ENCODE results near the gene GLTP.
"Not testable (repeated sequence)": the region's sequence is repeated elsewhere in the genome, so short reads cannot be mapped to it uniquely, and the experiment has no call there.

Gene GLTP, protein sequence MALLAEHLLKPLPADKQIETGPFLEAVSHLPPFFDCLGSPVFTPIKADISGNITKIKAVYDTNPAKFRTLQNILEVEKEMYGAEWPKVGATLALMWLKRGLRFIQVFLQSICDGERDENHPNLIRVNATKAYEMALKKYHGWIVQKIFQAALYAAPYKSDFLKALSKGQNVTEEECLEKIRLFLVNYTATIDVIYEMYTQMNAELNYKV

DNA sequence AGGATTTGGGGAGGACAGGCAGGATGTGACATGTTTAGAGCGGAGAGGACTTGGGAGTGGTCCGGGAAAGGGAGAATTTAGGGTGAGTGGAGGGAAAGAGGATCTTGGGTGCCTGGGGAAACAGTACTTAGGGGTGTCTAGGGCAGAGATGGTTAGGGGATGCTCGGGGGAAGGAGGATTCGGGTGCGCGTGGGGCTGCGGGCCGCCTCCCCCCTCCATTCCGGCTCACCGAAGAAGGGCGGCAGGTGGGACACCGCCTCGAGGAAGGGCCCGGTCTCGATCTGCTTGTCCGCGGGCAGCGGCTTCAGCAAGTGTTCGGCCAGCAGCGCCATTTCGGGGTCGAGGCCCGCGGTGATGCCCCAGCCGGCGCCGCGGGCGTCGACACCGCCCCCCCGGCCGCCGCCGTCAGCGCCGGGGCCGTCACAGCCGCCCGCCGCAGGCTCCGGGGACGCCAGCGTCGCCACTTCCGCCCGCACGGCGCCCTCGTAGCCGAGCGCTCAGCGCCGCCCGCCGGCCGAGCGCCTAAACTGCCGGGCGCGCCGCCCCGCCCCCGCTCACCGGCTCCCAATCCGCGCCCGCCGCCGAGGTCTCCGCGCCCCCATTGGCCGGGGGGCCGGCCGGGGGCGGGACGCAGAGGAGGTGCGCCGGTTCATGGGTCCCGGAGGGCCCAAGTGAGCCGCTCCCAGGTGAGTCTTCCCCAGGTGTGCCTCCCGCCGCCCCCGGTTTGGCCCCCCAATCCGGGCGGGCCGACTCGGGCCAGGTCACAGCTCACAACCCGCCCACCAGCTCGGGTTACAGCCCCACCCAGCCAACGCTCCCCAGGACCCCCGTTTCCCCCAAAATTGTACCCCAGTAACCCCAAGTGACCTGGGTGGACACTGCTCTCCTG is at the start of gene GLTP:
GLTP (minus strand) TSS at position 499 of the 889 bp plus-strand sequence; CDS start at position 332, 167 bp downstream.
- CTCF ChIA-PET: interaction anchor here (0.6 to 1.1 kb wide), 6 partner anchors 23 to 485 kb away, joined by 3 to 7 read pairs (median 4); no protein-coding TSS in a partner anchor
- DNase-seq (ENCODE audit: low spot score): peak; percentile 94
- TF ChIP-seq, protein P1, sequence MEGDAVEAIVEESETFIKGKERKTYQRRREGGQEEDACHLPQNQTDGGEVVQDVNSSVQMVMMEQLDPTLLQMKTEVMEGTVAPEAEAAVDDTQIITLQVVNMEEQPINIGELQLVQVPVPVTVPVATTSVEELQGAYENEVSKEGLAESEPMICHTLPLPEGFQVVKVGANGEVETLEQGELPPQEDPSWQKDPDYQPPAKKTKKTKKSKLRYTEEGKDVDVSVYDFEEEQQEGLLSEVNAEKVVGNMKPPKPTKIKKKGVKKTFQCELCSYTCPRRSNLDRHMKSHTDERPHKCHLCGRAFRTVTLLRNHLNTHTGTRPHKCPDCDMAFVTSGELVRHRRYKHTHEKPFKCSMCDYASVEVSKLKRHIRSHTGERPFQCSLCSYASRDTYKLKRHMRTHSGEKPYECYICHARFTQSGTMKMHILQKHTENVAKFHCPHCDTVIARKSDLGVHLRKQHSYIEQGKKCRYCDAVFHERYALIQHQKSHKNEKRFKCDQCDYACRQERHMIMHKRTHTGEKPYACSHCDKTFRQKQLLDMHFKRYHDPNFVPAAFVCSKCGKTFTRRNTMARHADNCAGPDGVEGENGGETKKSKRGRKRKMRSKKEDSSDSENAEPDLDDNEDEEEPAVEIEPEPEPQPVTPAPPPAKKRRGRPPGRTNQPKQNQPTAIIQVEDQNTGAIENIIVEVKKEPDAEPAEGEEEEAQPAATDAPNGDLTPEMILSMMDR (conservative IDR thresholded peaks at IDR 0.05; ENCODE audit: low read depth): peak; percentile 91
- POLR2A ChIA-PET (ENCODE audit: low non-redundant PET): interaction anchor here (0.6 kb wide), 1 partner anchor 25 kb away, joined by 3 read pairs; no protein-coding TSS in a partner anchor
- H3K27ac ChIP-seq: peak within 1 kb of the TSS; percentile 70

DNA sequence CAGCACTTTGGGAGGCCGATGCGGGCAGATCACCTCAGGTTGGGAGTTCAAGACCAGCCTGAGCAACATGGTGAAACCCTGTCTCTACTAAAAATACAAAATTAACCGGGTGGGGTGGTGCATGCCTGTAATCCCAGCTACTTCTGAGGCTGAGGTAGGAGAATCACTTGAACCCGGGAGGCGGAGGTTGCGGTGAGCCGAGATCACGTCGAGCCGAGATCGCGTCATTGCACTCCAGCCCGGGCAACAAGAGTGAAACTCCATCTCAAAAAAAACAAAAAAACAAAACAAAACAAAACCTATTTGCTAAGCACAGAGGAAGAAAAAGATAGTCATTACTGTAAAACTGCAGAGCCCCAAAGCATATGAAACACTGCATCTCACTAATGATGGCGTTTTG is 49.0 kb upstream of the GLTP start:
- DNase-seq (ENCODE audit: low spot score); POLR2A ChIA-PET (ENCODE audit: low non-redundant PET); H3K27ac ChIP-seq: not testable (repeated sequence)
- CTCF ChIA-PET: interaction anchor here (1.3 to 1.5 kb wide), 2 partner anchors 15 to 24 kb away, joined by 3 to 4 read pairs; no protein-coding TSS in a partner anchor

DNA sequence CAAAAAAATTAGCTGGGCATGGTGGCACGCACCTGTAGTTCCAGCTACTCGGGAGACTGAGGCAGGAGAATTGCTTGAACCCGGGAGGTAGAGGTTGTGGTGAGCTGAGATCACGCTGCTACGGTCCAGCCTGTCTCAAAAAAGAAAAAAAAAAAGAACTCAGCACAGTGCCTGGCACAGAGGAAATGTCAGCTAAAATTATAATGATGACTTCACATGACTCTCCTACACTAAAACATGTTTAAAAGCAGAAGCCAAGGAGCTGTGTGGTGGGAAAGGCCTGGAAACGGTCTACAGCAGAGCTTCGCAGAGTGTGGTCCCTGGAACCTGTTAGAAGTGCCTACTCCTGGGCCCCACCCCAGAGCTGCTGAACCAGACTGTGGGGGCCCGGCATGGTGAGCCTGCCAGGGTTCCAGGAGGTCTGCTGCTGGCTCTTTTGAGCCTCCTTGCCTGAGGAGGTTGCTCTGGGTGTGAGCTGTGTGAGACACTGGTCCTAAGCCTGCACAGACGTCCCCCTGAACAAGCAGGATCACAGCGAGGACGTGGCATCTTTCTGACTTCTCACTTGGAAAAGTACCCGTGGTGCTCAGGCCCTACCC is 47.8 kb upstream of the GLTP start:
- no peak for DNase-seq (ENCODE audit: low spot score)
- ChIA-PET CTCF (interaction anchor here (0.6 to 1.5 kb wide), 6 partner anchors 12 to 83 kb away, joined by 3 to 7 read pairs (median 4); no protein-coding TSS in a partner anchor), POLR2A (ENCODE audit: low non-redundant PET) (no interaction called here)
- H3K27ac ChIP-seq: no peak overlapping the region
- TF ChIP-seq, protein P1 (conservative IDR thresholded peaks at IDR 0.05; ENCODE audit: low read depth): no peak

DNA sequence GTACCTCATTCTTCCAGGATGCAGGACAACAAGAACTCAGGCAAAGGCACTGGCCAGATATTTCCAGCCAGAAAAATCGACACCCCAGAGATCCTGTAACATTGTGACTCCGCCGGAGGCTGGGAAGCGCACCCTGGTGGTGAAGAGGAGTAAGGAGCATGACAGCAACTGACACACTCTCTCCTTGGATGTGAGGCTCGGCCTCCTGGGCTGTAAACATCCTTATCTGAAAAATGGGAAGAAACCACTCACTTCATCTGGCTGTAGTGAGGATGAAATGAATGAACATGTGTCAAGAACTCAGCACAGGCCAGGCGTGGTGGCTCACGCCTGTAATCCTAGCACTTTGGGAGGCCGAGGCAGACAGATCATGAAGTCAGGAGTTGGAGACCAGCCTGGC is 47.3 kb upstream of the GLTP start:
- ChIA-PET CTCF (interaction anchor here (0.6 to 1.5 kb wide), 5 partner anchors 13 to 82 kb away, joined by 3 to 7 read pairs (median 4); no protein-coding TSS in a partner anchor), POLR2A (ENCODE audit: low non-redundant PET) (interaction anchor here (0.6 kb wide), 1 partner anchor 145 kb away, joined by 3 read pairs; no protein-coding TSS in a partner anchor)
- TF ChIP-seq, protein P1 (conservative IDR thresholded peaks at IDR 0.05; ENCODE audit: low read depth): peak; percentile 72
- H3K27ac ChIP-seq: no peak overlapping the region
- DNase-seq (ENCODE audit: low spot score): peak; percentile 46

DNA sequence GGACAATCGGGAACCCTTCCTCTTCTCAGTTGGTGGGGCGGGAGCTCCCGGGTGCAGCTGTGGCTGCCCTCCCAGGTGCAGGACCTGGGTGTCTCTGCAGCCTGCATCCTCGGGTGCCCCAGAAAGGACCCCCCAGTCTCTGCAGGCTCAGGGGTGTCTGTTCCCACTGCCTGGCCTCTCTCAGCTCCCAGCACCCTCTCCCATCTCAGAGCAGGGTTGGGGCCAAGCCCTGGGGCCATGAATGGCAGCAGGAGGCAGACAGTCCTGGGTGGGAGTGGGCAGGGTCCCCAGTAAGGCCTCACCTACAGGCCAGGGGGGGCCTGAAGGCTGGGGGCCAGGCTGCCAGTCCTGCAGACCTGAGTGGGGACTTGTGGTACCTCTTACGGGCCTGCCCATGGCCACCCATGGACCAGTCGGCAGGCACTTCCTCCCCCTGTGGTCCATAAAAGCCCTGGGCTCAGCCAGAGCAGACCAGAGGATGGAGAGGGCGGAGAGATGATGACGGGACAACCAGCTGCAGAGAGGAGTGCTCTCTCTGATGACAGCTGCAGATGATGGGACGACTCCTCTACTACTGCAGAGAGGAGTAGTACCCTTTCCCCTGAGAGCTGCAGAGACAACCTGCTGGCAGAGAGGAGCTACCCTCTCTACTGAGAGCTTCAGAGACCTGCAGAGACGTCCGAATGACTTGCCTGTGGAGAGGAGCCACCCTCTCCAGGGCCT is 46.3 kb upstream of the GLTP start:
- ChIA-PET CTCF (interaction anchor here (0.6 to 0.7 kb wide), 2 partner anchors 73 to 129 kb away, joined by 3 to 4 read pairs; no protein-coding TSS in a partner anchor), POLR2A (ENCODE audit: low non-redundant PET) (interaction anchor here (0.6 kb wide), 1 partner anchor 144 kb away, joined by 3 read pairs; no protein-coding TSS in a partner anchor)
- DNase-seq (ENCODE audit: low spot score): no peak
- TF ChIP-seq, protein P1 (conservative IDR thresholded peaks at IDR 0.05; ENCODE audit: low read depth): no peak
- H3K27ac ChIP-seq: no peak overlapping the region

DNA sequence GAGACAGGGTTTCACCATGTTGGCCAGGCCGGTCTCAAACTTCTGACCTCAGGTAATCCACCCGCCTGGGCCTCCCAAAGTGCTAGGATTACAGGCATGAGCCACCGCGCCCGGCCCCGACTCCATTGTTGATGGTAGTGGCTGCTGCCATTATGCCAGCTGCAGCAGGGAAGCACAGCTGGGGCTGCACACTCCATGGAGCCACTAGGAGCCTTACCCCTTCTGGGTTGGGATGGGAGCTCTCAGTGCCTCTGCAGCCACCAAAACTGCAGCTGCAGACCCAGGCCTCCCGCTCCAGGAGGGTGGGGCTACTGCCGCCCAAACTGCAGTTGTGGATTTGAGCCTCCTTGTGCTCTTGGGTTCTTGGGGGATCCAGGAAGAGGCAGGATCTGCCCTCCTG is 45.7 kb upstream of the GLTP start:
- DNase-seq (ENCODE audit: low spot score): no peak
- POLR2A ChIA-PET (ENCODE audit: low non-redundant PET): no interaction called here
- CTCF ChIA-PET: interaction anchor here (0.6 kb wide), 1 partner anchor 130 kb away, joined by 3 read pairs; no protein-coding TSS in a partner anchor
- H3K27ac ChIP-seq: no peak overlapping the region
- TF ChIP-seq, protein P1 (conservative IDR thresholded peaks at IDR 0.05; ENCODE audit: low read depth): no peak

All from RWPE1 (cell line).